ENCODE data around the gene SLCO2A1. TPM values are rescaled to one million over a fixed set of nuclear protein-coding genes. Genes with fewer than 3 reads are reported as not detected.

Gene SLCO2A1
- total and polyA plus RNA-seq, 2 experiments from 2014 or later, result 0.22 to 4.8 TPM

- Histone ChIP-seq H3K27ac (no peak overlapping the region), H3K27me3 (replicated peaks; ENCODE audit: insufficient read depth) (no peaks in the 10 kb centered on the region), H2AFZ (no peak overlapping the region), H3K4me1 (ENCODE audit: insufficient read depth) (no peaks in the 10 kb centered on the region), H3F3A (ENCODE audit: insufficient read depth) (no peaks in the 10 kb centered on the region), H3K79me2 (ENCODE audit: insufficient read depth) (no peaks in the 10 kb centered on the region), H3K4me2 (ENCODE audit: unreplicated experiment) (no peak overlapping the region), H3K9ac (no peak overlapping the region), H3K36me3 (ENCODE audit: low read depth) (no peaks in the 10 kb centered on the region), H3K9me3 (ENCODE audit: low read depth) (no peaks in the 10 kb centered on the region), H3K9me2 (ENCODE audit: insufficient read depth) (no peaks in the 10 kb centered on the region), H3K4me3 (no peak overlapping the region), H4K20me1 (ENCODE audit: insufficient read depth) (no peaks in the 10 kb centered on the region)
- 71% methylated on average over 7 of the region's 7 CpGs for WGBS, 2 experiments (ENCODE audit: low coverage in 1 of 2, low lambda C conversion rate in 2 of 2, missing lambda C conversion rate in 2 of 2)
- TF ChIP-seq EZH2 (IDR thresholded peaks at IDR 0.05; ENCODE audit: insufficient read depth, poor library complexity, severe bottlenecking), result no peak
- no peak for TF ChIP-seq EZH2phosphoT487 (IDR thresholded peaks at IDR 0.05; ENCODE audit: insufficient read depth, low read depth)
- in situ Hi-C loops (cut with MboI), result no loop called here
- no peak for DNase-seq
Measured at GRCh38 chr3:133886031-133886722, 143.5 kb downstream of the SLCO2A1 start.

- H3K27ac ChIP-seq, result no peak overlapping the region
- H3K36me3 ChIP-seq (ENCODE audit: low read depth), result no peaks in the 10 kb centered on the region
- DNase-seq, result no peak
- in situ Hi-C loops (cut with MboI), result no loop called here
- no peak overlapping the region for H2AFZ ChIP-seq
- H3K27me3 ChIP-seq (replicated peaks; ENCODE audit: insufficient read depth), result no peaks in the 10 kb centered on the region
- TF ChIP-seq EZH2 (IDR thresholded peaks at IDR 0.05; ENCODE audit: insufficient read depth, poor library complexity, severe bottlenecking) (no peak), EZH2phosphoT487 (IDR thresholded peaks at IDR 0.05; ENCODE audit: insufficient read depth, low read depth) (no peak)
- no peaks in the 10 kb centered on the region for H3K9me2 ChIP-seq (ENCODE audit: insufficient read depth)
- H3K4me2 ChIP-seq (ENCODE audit: unreplicated experiment), result no peak overlapping the region
- no peaks in the 10 kb centered on the region for H3K9me3 ChIP-seq (ENCODE audit: low read depth)
- no peak overlapping the region for H3K9ac ChIP-seq
- H3F3A ChIP-seq (ENCODE audit: insufficient read depth), result no peaks in the 10 kb centered on the region
- WGBS, 2 experiments (ENCODE audit: low coverage in 1 of 2, low lambda C conversion rate in 2 of 2, missing lambda C conversion rate in 2 of 2), result 75 to 82% methylated on average over 10 to 11 of the region's 11 CpGs
- H3K4me3 ChIP-seq, result no peak overlapping the region
- no peaks in the 10 kb centered on the region for H4K20me1 ChIP-seq (ENCODE audit: insufficient read depth)
- H3K79me2 ChIP-seq (ENCODE audit: insufficient read depth), result no peaks in the 10 kb centered on the region
- H3K4me1 ChIP-seq (ENCODE audit: insufficient read depth), result no peaks in the 10 kb centered on the region
Measured at GRCh38 chr3:133884887-133885711, 144.6 kb downstream of the SLCO2A1 start.

- no peak overlapping the region for H3K9ac ChIP-seq
- TF ChIP-seq EZH2 (IDR thresholded peaks at IDR 0.05; ENCODE audit: insufficient read depth, poor library complexity, severe bottlenecking), result no peak
- no peak for TF ChIP-seq EZH2phosphoT487 (IDR thresholded peaks at IDR 0.05; ENCODE audit: insufficient read depth, low read depth)
- H3K9me3 ChIP-seq (ENCODE audit: low read depth), result no peaks in the 10 kb centered on the region
- 40 to 47% methylated on average over 6 of the region's 6 CpGs for WGBS, 2 experiments (ENCODE audit: low coverage in 1 of 2, low lambda C conversion rate in 2 of 2, missing lambda C conversion rate in 2 of 2)
- H3K36me3 ChIP-seq (ENCODE audit: low read depth), result no peaks in the 10 kb centered on the region
- H3K4me2 ChIP-seq (ENCODE audit: unreplicated experiment), result no peak overlapping the region
- H3F3A ChIP-seq (ENCODE audit: insufficient read depth), result no peaks in the 10 kb centered on the region
- H3K4me1 ChIP-seq (ENCODE audit: insufficient read depth), result no peaks in the 10 kb centered on the region
- no peak overlapping the region for H3K27ac ChIP-seq
- no peaks in the 10 kb centered on the region for H3K27me3 ChIP-seq (replicated peaks; ENCODE audit: insufficient read depth)
- in situ Hi-C loops (cut with MboI), result no loop called here
- DNase-seq, result no peak
- H3K79me2 ChIP-seq (ENCODE audit: insufficient read depth), result no peaks in the 10 kb centered on the region
- H3K4me3 ChIP-seq, result no peak overlapping the region
- no peak overlapping the region for H2AFZ ChIP-seq
- H3K9me2 ChIP-seq (ENCODE audit: insufficient read depth), result no peaks in the 10 kb centered on the region
- H4K20me1 ChIP-seq (ENCODE audit: insufficient read depth), result no peaks in the 10 kb centered on the region
Measured at GRCh38 chr3:133884054-133884886, 145.5 kb downstream of the SLCO2A1 start.

- Histone ChIP-seq H3K9ac (no peak overlapping the region), H3K27ac (no peak overlapping the region), H3K4me1 (ENCODE audit: insufficient read depth) (no peaks in the 10 kb centered on the region), H3K79me2 (ENCODE audit: insufficient read depth) (no peaks in the 10 kb centered on the region), H3K36me3 (ENCODE audit: low read depth) (no peaks in the 10 kb centered on the region), H2AFZ (no peak overlapping the region), H3K27me3 (replicated peaks; ENCODE audit: insufficient read depth) (no peaks in the 10 kb centered on the region), H3K4me3 (no peak overlapping the region), H4K20me1 (ENCODE audit: insufficient read depth) (no peaks in the 10 kb centered on the region), H3K9me2 (ENCODE audit: insufficient read depth) (no peaks in the 10 kb centered on the region), H3F3A (ENCODE audit: insufficient read depth) (no peaks in the 10 kb centered on the region), H3K4me2 (ENCODE audit: unreplicated experiment) (no peak overlapping the region), H3K9me3 (ENCODE audit: low read depth) (no peaks in the 10 kb centered on the region)
- in situ Hi-C loops (cut with MboI), result no loop called here
- TF ChIP-seq EZH2phosphoT487 (IDR thresholded peaks at IDR 0.05; ENCODE audit: insufficient read depth, low read depth) (no peak), EZH2 (IDR thresholded peaks at IDR 0.05; ENCODE audit: insufficient read depth, poor library complexity, severe bottlenecking) (no peak)
- no peak for DNase-seq
Measured at GRCh38 chr3:133883641-133884040, 146.1 kb downstream of the SLCO2A1 start.

All from GM23248 (cell line).